IMR-90 (cell line): ENCODE measurements around the gene RYR3. TPM values are rescaled to one million over a fixed set of nuclear protein-coding genes. Genes with fewer than 3 reads are reported as not detected.

ENCODE experiments used
- ATAC-seq: fragments of 200-7000 bp; cut with Tn5 transposase; 2 replicates; pipeline ENCODE4 v1.9.1; 2020; ENCODE audit warnings: low read depth, mild to moderate bottlenecking, moderate library complexity
- BruUV-seq: library from RNA; stranded (reverse); fragments of 400-500 nt; replicated peaks from 2 replicates; lab custom pipeline; 2021; lab: Mats Ljungman, UMichigan
- CTCF ChIA-PET: fragments of 300-600 bp; formaldehyde crosslinking; extraction: SDS; loops from one replicate; lab custom pipeline; 2021; ENCODE audit warnings: antibody characterized with exemption; lab: Yijun Ruan, JAX
- POLR2A ChIA-PET: fragments of 300-600 bp; sonication (Branson Sonifier 250); formaldehyde crosslinking; loops from one replicate; lab custom pipeline; 2022; ENCODE audit warnings: antibody characterized with exemption; ENCODE audit not compliant: unreplicated experiment; lab: Charles Lee
- DNase-seq: peaks from one replicate; pipeline ENCODE4 v3.0.0; 2013
- H2AFZ ChIP-seq: replicated peaks from 2 replicates; pipeline ENCODE3; 2013; ENCODE audit warnings: low read length, mild to moderate bottlenecking; ENCODE audit not compliant: poor library complexity
- H2AK5ac ChIP-seq: 2 replicates; pipeline ENCODE4 v1.6.1; 2013; ENCODE audit warnings: low read depth, low read length, inconsistent platforms
- H2AK9ac ChIP-seq: replicated peaks from 2 replicates; pipeline ENCODE3; 2013; ENCODE audit warnings: mild to moderate bottlenecking, low read depth, low read length, moderate library complexity; ENCODE audit not compliant: poor library complexity
- H2BK120ac ChIP-seq: 2 replicates; pipeline ENCODE4 v1.6.1; 2013; ENCODE audit warnings: low read depth, low read length, inconsistent platforms
- H2BK15ac ChIP-seq: 3 replicates; pipeline ENCODE4 v1.6.1; 2013; ENCODE audit warnings: low read depth, low read length, inconsistent platforms
- H2BK20ac ChIP-seq: 2 replicates; pipeline ENCODE4 v1.6.1; 2013; ENCODE audit warnings: low read depth, mild to moderate bottlenecking, inconsistent platforms, low read length, moderate library complexity
- H2BK5ac ChIP-seq: 2 replicates; pipeline ENCODE4 v1.6.1; 2013; ENCODE audit warnings: mild to moderate bottlenecking, low read depth, low read length, inconsistent platforms; ENCODE audit not compliant: poor library complexity, severe bottlenecking
- H3K14ac ChIP-seq: replicated peaks from 2 replicates; pipeline ENCODE4 v1.6.1; 2013; ENCODE audit warnings: low read depth, low read length, inconsistent platforms
- H3K18ac ChIP-seq: 2 replicates; pipeline ENCODE4 v1.6.1; 2013; ENCODE audit warnings: low read depth, low read length, control low read depth
- H3K23ac ChIP-seq: 2 replicates; pipeline ENCODE4 v1.6.1; 2013; ENCODE audit warnings: low read depth, low read length, inconsistent platforms
- H3K27ac ChIP-seq: 2 replicates; pipeline ENCODE4 v1.5.1; 2013; ENCODE audit warnings: mild to moderate bottlenecking, control low read depth, low read length; ENCODE audit not compliant: insufficient read depth
- H3K27me3 ChIP-seq: 2 replicates; pipeline ENCODE4 v1.6.1; 2013; ENCODE audit warnings: low read length; ENCODE audit not compliant: control insufficient read depth, insufficient read depth
- H3K36me3 ChIP-seq: 2 replicates; pipeline ENCODE4 v1.6.1; 2013; ENCODE audit warnings: low read length, mixed read lengths; ENCODE audit not compliant: control insufficient read depth, insufficient read depth
- H3K4ac ChIP-seq: 2 replicates; pipeline ENCODE4 v1.6.1; 2013; ENCODE audit warnings: low read depth, low read length, inconsistent platforms
- H3K4me1 ChIP-seq: 2 replicates; pipeline ENCODE4 v1.6.1; 2013; ENCODE audit warnings: low read length, mixed read lengths; ENCODE audit not compliant: control insufficient read depth, insufficient read depth
- H3K4me2 ChIP-seq: 2 replicates; pipeline ENCODE4 v1.6.1; 2013; ENCODE audit warnings: low read depth, mild to moderate bottlenecking, control low read depth, low read length, moderate library complexity
- H3K4me3 ChIP-seq: 2 replicates; pipeline ENCODE4 v1.5.1; 2013; ENCODE audit warnings: low read depth, mild to moderate bottlenecking, control low read depth, low read length, moderate library complexity; ENCODE audit not compliant: insufficient read depth
- H3K56ac ChIP-seq: 2 replicates; pipeline ENCODE4 v1.6.1; 2013; ENCODE audit warnings: low read length, inconsistent platforms; ENCODE audit not compliant: insufficient read depth; ENCODE audit errors: extremely low read depth
- H3K79me1 ChIP-seq, 2 experiments: 2 replicates each; pipeline ENCODE4 v1.6.1; 2013; ENCODE audit warnings: low read length in 2 of 2, inconsistent platforms in 1 of 2, low read depth in 1 of 2
- H3K9ac ChIP-seq: 2 replicates; pipeline ENCODE4 v1.6.1; 2013; ENCODE audit warnings: low read depth, low read length, control low read depth
- H3K9me1 ChIP-seq: 2 replicates; pipeline ENCODE4 v1.6.1; 2013; ENCODE audit warnings: low read length, inconsistent platforms; ENCODE audit not compliant: insufficient read depth
- H3K9me3 ChIP-seq: 2 replicates; pipeline ENCODE4 v1.6.1; 2013; ENCODE audit warnings: low read length; ENCODE audit not compliant: control insufficient read depth, insufficient read depth
- H4K20me1 ChIP-seq: 2 replicates; pipeline ENCODE4 v1.6.1; 2013; ENCODE audit warnings: low read length, inconsistent platforms; ENCODE audit not compliant: insufficient read depth
- H4K5ac ChIP-seq: 2 replicates; pipeline ENCODE4 v1.6.1; 2013; ENCODE audit warnings: mild to moderate bottlenecking, low read depth, low read length, control low read depth
- H4K8ac ChIP-seq, 2 experiments: 2 replicates each; pipeline ENCODE4 v1.6.1; 2013; ENCODE audit warnings: low read depth in 2 of 2, low read length in 2 of 2, control low read depth in 1 of 2, inconsistent platforms in 1 of 2
- H4K91ac ChIP-seq: 2 replicates; pipeline ENCODE4 v1.6.1; 2013; ENCODE audit warnings: low read depth, low read length, inconsistent platforms; ENCODE audit not compliant: insufficient read depth
- ELK1 ChIP-seq: fragments of 150-350 bp; IDR thresholded peaks from 2 replicates; pipeline ENCODE4 v1.6.1; 2016; ENCODE audit warnings: low read depth, mild to moderate bottlenecking, low read length, moderate library complexity, borderline replicate concordance
- FOS ChIP-seq: fragments of 150-350 bp; IDR thresholded peaks from 2 replicates; pipeline ENCODE4 v1.6.1; 2016; ENCODE audit warnings: low read depth, low read length
- MAZ ChIP-seq: IDR thresholded peaks from 2 replicates; pipeline ENCODE4 v1.6.1; 2012; ENCODE audit warnings: low read depth, mild to moderate bottlenecking, low read length, improper control_type of control experiment, moderate library complexity, borderline replicate concordance
- RAD21 ChIP-seq: IDR thresholded peaks from 2 replicates; pipeline ENCODE4 v1.6.1; 2012; ENCODE audit warnings: low read length, improper control_type of control experiment
- RFX5 ChIP-seq: IDR thresholded peaks from 2 replicates; pipeline ENCODE4 v1.8.0; 2012; ENCODE audit warnings: low read depth, mild to moderate bottlenecking, low read length, moderate library complexity
- WGBS, 2 experiments: methylation state at CpG; one replicate each; pipeline versions ENCODE4 v1.1.5 to v1.1.7; 2013; ENCODE audit warnings: missing lambda C conversion rate in 2 of 2; ENCODE audit not compliant: insufficient read length in 1 of 2; ENCODE audit errors: extremely low coverage in 2 of 2; 5-methylcytosine and 5-hydroxymethylcytosine counted together
- dilution Hi-C: fragments of 300-500 bp; cut with HindIII; formaldehyde crosslinking; loops from one replicate; pipeline ENCODE4 v1.14.3; 2018; ENCODE audit warnings: low sequenced_read_pairs; ENCODE audit not compliant: unreplicated experiment
- in situ Hi-C: fragments of 300-500 bp; cut with MboI; formaldehyde crosslinking; loops from 3 replicates; pipeline ENCODE4 v1.14.3; 2019; ENCODE audit warnings: low sequenced_read_pairs, inconsistent platforms, mixed read lengths
- intact Hi-C: fragments of 100-400 bp; cut with micrococcal nuclease; formaldehyde crosslinking; loops from 2 replicates; pipeline ENCODE4 v1.10.0; 2022
- polyA plus RNA-seq, 3 experiments: library from polyadenylated mRNA; depleted of rRNA; stranded (reverse); fragments of >200 nt; gene quantifications; 2 replicates each; pipeline ENCODE4 v1.2.3, GENCODE V29; 2012; ENCODE audit warnings: low replicate concordance in 1 of 3
- total RNA-seq: library from RNA; depleted of rRNA; stranded (reverse); fragments of >200 nt; gene quantifications from 2 replicates; pipeline ENCODE4 v1.2.3, GENCODE V29; 2012
- TF ChIP-seq, protein P1 (sequence below): fragments of 150-350 bp; IDR thresholded peaks from 2 replicates; pipeline ENCODE4 v1.6.1; 2017; ENCODE audit warnings: mild to moderate bottlenecking, antibody characterized with exemption, low read length, low read depth

Gene RYR3
- total and polyA plus RNA-seq, 2 of the 4 experiments (the other 2 are of a cell fraction) = 0.18 TPM; not detected in 1

GRCh38 chr15:33458421-33458820 lies 147.7 kb downstream of the RYR3 start:
- CTCF ChIA-PET = no interaction called here
- Histone ChIP-seq H3K56ac (no peak overlapping the region), H3K4me3 (no peak overlapping the region), H3K27ac (no peak overlapping the region), H2BK5ac (no peak overlapping the region), H3K18ac (no peak overlapping the region), H3K4me2 (no peak overlapping the region), H2AFZ (no peak overlapping the region), H3K4ac (no peak overlapping the region), H3K23ac (no peak overlapping the region), H3K4me1 (no peaks in the 10 kb centered on the region), H3K9me3 (no peaks in the 10 kb centered on the region), H3K36me3 (no peaks in the 10 kb centered on the region), H2BK15ac (no peak overlapping the region), H2BK20ac (no peak overlapping the region), H4K5ac (no peak overlapping the region), H3K9ac (no peak overlapping the region), H4K8ac (no peak overlapping the region), H2AK9ac (no peak overlapping the region), H3K27me3 (0 out of 2 replicates have a peak, but pooled peaks cover 2% of the 10 kb centered on the region), H2AK5ac (no peak overlapping the region), H4K91ac (no peak overlapping the region), H4K20me1 (no peaks in the 10 kb centered on the region), H3K79me1 (no peaks in the 10 kb centered on the region), H3K9me1 (no peaks in the 10 kb centered on the region), H2BK120ac (no peak overlapping the region), H3K14ac (no peak overlapping the region)
- in situ Hi-C loops (no loop called here), intact Hi-C loops (no loop called here), dilution Hi-C loops (no loop called here)
- no peak for ATAC-seq
- TF ChIP-seq, protein P1, sequence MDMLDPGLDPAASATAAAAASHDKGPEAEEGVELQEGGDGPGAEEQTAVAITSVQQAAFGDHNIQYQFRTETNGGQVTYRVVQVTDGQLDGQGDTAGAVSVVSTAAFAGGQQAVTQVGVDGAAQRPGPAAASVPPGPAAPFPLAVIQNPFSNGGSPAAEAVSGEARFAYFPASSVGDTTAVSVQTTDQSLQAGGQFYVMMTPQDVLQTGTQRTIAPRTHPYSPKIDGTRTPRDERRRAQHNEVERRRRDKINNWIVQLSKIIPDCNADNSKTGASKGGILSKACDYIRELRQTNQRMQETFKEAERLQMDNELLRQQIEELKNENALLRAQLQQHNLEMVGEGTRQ = no peak
- TF ChIP-seq RAD21 = no peak
- TF ChIP-seq RFX5 = no peak
- TF ChIP-seq FOS = no peak
- TF ChIP-seq MAZ = no peak
- no peak for TF ChIP-seq ELK1
- POLR2A ChIA-PET = no interaction called here
- BruUV-seq = no TSS peak
- no CpG with 5 or more reads among the region's 2 CpGs for WGBS, 2 experiments
- no peak for DNase-seq
